Common myeloid progenitor, CD34-positive (primary cell): ENCODE results near the gene PPP1R12C.

ENCODE experiments used
- CTCF ChIA-PET: fragments of 350-600 bp; sonication (Branson Sonifier 250); formaldehyde crosslinking; loops from one replicate; lab custom pipeline; 2021; ENCODE audit warnings: antibody characterized with exemption; lab: Charles Lee
- POLR2A ChIA-PET: fragments of 350-600 bp; sonication (Branson Sonifier 250); formaldehyde crosslinking; loops from one replicate; lab custom pipeline; 2021; ENCODE audit warnings: antibody characterized with exemption; lab: Charles Lee
- DNase-seq, 3 donors: peaks; one replicate each; pipeline versions ENCODE4 v3.0.0 to v3.0.0-alpha.2; 2013
- H3K27ac ChIP-seq, 2 experiments: 1 replicate in 1 of 2; 2 replicates in 1 of 2; pipeline ENCODE4 v1.7.0; 2013; ENCODE audit warnings: inconsistent platforms in 2 of 2, low read length in 2 of 2, mild to moderate bottlenecking in 2 of 2, low read depth in 1 of 2, moderate library complexity in 1 of 2; ENCODE audit not compliant: severe bottlenecking in 2 of 2, insufficient read depth in 1 of 2, poor library complexity in 1 of 2
- H3K27me3 ChIP-seq, 5 experiments: replicated peaks in 2 of 5; 1 replicate in 3 of 5; 2 replicates in 2 of 5; pipeline versions ENCODE4 v1.6.1 to v1.7.0; 2013; ENCODE audit warnings: low read length in 4 of 5, mild to moderate bottlenecking in 2 of 5, moderate library complexity in 2 of 5, inconsistent platforms in 1 of 5; ENCODE audit not compliant: insufficient read depth in 5 of 5, control insufficient read depth in 4 of 5
- H3K36me3 ChIP-seq, 4 experiments: 1 replicate in 2 of 4; 2 replicates in 2 of 4; pipeline versions ENCODE4 v1.6.1 to v1.7.0; 2013; ENCODE audit warnings: low read length in 3 of 4, control low read depth in 1 of 4, mild to moderate bottlenecking in 1 of 4; ENCODE audit not compliant: control insufficient read depth in 4 of 4, insufficient read depth in 4 of 4
- H3K4me1 ChIP-seq, 4 experiments: 1 replicate in 3 of 4; 2 replicates in 1 of 4; pipeline versions ENCODE4 v1.6.1 to v1.7.1; 2013; ENCODE audit warnings: low read length in 3 of 4, mild to moderate bottlenecking in 3 of 4, control low read depth in 1 of 4, inconsistent platforms in 1 of 4, moderate library complexity in 1 of 4; ENCODE audit not compliant: control insufficient read depth in 4 of 4, insufficient read depth in 4 of 4; ENCODE audit errors: control extremely low read depth in 1 of 4
- H3K4me3 ChIP-seq, 7 experiments: 1 replicate in 4 of 7; 2 replicates in 3 of 7; pipeline versions ENCODE4 v1.5.1 to v1.7.0; 2013; ENCODE audit warnings: mild to moderate bottlenecking in 7 of 7, low read length in 6 of 7, moderate library complexity in 6 of 7, inconsistent platforms in 2 of 7, low read depth in 2 of 7, control low read depth in 1 of 7; ENCODE audit not compliant: insufficient read depth in 4 of 7, control insufficient read depth in 1 of 7; ENCODE audit errors: extremely low read depth in 1 of 7
- H3K9me3 ChIP-seq, 5 experiments: 1 replicate in 4 of 5; 2 replicates in 1 of 5; pipeline versions ENCODE4 v1.6.1 to v1.7.1; 2013; ENCODE audit warnings: low read length in 4 of 5, mild to moderate bottlenecking in 2 of 5, inconsistent platforms in 1 of 5, low read depth in 1 of 5, moderate library complexity in 1 of 5; ENCODE audit not compliant: control insufficient read depth in 4 of 5, insufficient read depth in 2 of 5; ENCODE audit errors: control extremely low read depth in 1 of 5
- WGBS: methylation state at CpG from one replicate; pipeline ENCODE4 v1.1.5; 2013; ENCODE audit not compliant: insufficient coverage; 5-methylcytosine and 5-hydroxymethylcytosine counted together

Gene PPP1R12C

DNA sequence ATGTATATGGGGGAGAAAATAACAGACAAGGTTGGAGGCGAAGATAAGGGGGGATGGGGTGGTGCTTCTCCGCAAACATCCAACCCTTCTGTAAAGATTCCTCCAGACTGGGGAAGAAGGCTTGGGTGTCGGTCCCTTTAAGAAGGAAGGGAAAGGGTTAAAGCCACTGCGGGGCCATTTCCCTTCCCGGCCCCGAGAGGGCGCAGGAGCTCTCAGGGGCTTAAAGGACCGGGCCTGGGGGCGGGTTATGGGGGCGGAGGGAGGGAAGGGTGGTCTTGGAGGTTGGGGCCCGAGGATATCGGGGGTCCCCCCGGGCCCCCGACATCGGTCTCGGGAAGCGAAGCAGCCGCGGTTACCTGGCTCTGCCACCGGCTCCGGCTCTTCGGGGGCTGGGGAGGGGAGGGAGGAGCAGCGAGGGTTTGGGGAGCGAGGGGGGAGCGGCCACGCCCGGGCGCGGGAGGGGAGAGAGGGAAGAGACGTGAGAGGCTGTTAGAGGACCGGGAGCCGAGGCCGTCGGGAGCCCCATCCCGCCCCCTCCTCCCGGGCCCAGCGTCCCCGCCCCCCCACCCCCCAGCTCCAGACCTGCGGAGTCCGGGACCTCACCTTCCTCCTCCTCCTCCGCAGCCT, 28.8 kb upstream of the PPP1R12C start:
- ChIA-PET CTCF (interaction anchor here (1.1 to 4.3 kb wide), 3 partner anchors 13 to 44 kb away, joined by 3 to 25 read pairs (median 5); no protein-coding TSS in a partner anchor), POLR2A (no interaction called here)
- H3K27ac ChIP-seq = peak overlapping the region in 1 of 2 experiments; percentile 25
- H3K9me3 ChIP-seq = no peaks in the 10 kb centered on the region
- H3K4me3 ChIP-seq = peak overlapping the region in 4 of 7 experiments; percentile 4 to 19 (median 10)
- H3K4me1 ChIP-seq = peaks cover 0 to 16% (median 14%) of the 10 kb centered on the region in 4 experiments
- H3K36me3 ChIP-seq = no peaks in the 10 kb centered on the region
- 0% methylated on average over 16 of the region's 41 CpGs for WGBS
- peaks cover 0 to 82% (median 2%) of the 10 kb centered on the region in 5 experiments for H3K27me3 ChIP-seq
- DNase-seq = peak in 2 of 3 donors; percentile 66 to 67

DNA sequence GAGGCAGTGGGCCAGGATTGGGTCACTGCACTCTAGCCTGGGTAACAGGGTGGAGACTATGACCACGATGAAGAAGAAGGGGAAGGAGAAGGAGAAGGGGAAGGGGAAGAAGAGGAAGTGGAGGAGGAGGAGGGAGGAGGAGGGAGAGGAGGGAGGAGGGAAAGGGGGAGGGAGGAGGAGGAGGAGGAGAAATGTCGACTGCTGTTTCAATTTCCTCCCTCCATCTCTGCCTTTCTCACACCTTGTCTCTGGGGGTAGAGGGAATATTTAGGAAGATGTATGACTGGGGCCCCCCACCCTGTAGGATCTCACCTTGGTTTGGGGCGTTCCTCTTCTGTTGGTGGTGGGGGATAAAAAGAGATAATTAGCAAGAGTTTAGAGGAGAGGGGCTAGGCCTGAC, 27.8 kb upstream of the PPP1R12C start:
- Histone ChIP-seq H3K9me3 (no peaks in the 10 kb centered on the region), H3K36me3 (no peaks in the 10 kb centered on the region), H3K27ac (no peak overlapping the region), H3K4me1 (peaks cover 0 to 20% (median 16%) of the 10 kb centered on the region in 4 experiments), H3K4me3 (peak overlapping the region in 1 of 7 experiments; percentile 17), H3K27me3 (peaks cover 0 to 84% (median 2%) of the 10 kb centered on the region in 5 experiments)
- DNase-seq = no peak
- ChIA-PET CTCF (interaction anchor here (1.6 to 5.4 kb wide), 3 partner anchors 14 to 82 kb away, joined by 3 to 35 read pairs (median 25); partner anchors contain the start of genes RDH13 and TNNI3), POLR2A (no interaction called here)
- WGBS = 0% methylated on average over 1 of the region's 3 CpGs

DNA sequence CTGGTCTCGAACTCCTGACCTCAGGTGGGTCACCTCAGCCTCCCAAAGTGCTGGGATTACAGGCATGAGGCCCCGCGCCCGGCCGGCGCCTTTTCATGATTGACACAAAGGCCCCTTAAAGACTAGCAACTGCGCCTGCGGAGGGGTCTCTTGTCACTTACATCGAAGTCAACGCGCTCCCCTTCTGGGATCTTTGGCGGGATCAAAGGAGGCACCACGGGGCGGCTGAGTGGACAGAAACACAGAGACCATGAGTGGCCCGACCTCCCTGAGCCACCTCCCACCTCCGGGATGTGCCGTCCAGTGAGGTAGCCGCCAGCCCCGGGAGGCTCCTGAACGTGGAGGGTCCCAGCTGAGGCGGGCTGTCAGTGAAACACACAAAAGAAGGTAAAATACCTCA, 24.3 kb upstream of the PPP1R12C start:
- H3K36me3 ChIP-seq = no peaks in the 10 kb centered on the region
- 16% methylated on average over 14 of the region's 21 CpGs for WGBS
- ChIA-PET CTCF (interaction anchor here (0.6 to 5.4 kb wide), 17 partner anchors 9 to 487 kb away, joined by 3 to 35 read pairs (median 5); partner anchors contain the start of genes TMEM238 and TNNI3), POLR2A (interaction anchor here (0.8 to 1.1 kb wide), 2 partner anchors 18 to 357 kb away, joined by 4 to 8 read pairs; no protein-coding TSS in a partner anchor)
- DNase-seq = no peak
- no peak overlapping the region for H3K27ac ChIP-seq
- peaks cover 0 to 17% (median 13%) of the 10 kb centered on the region in 4 experiments for H3K4me1 ChIP-seq
- no peaks in the 10 kb centered on the region for H3K9me3 ChIP-seq
- H3K27me3 ChIP-seq = peaks cover 0 to 52% (median 0%) of the 10 kb centered on the region in 5 experiments
- no peak overlapping the region for H3K4me3 ChIP-seq

DNA sequence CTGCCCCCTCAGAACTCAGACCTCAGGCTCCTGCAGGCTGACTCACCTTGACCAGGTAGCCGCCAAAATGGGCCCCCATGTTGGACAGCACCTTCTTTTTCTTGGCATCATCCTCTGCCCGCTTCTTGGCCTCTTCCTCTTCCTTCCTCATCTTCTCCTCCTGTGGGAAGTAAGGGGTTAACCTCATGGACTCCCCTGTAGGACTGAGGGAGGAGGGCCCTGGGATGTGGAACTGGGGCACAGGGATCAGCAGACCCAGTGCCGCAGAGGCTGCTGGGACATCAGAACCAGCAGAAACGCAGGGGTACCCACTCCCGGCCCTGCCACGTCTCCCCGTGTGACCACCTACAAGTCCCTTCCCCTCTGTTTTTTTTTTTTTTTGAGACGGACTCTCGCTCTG, 20.5 kb upstream of the PPP1R12C start:
- no peaks in the 10 kb centered on the region for H3K9me3 ChIP-seq
- DNase-seq = no peak
- POLR2A ChIA-PET = no interaction called here
- H3K27me3 ChIP-seq = peaks cover 0 to 23% (median 0%) of the 10 kb centered on the region in 5 experiments
- H3K4me1 ChIP-seq = peaks cover 0 to 9% (median 7%) of the 10 kb centered on the region in 4 experiments
- no peak overlapping the region for H3K4me3 ChIP-seq
- H3K27ac ChIP-seq = no peak overlapping the region
- H3K36me3 ChIP-seq = no peaks in the 10 kb centered on the region
- WGBS = 73% methylated on average over 2 of the region's 9 CpGs
- CTCF ChIA-PET = no interaction called here

DNA sequence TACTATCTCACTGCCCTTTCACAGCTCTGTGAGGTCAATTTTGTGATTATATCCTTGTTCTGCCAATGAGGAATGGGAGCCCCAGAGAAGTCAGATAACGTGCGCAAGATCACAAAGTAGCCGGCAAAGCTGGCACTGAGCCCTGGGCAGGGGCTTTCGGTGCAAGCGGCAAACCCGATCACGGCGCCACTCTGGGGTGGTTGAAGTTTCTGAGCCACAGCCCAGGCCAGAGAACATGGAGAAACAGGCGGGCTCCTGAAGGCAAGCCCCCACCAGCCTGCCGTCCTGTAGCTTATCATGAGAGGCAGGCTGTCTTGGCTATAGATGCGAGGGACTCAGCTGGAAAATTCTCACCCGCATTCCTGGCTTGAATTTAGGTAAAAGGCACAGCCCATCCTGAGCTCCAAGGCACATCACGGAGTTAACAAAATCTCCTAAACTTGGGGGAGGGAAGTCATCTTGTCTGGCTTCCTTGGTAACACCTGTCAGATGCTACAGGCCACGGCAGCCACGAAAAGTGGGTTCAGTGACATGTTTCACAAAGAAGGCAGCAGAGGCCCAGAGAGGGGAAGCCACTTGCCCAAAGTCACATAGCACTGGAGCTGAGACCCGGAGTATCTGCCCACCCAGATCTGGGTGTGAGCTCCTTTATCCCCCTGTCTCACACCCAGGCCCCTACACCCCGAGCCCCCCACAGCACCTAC, 19.1 kb upstream of the PPP1R12C start:
- peaks cover 0 to 9% (median 8%) of the 10 kb centered on the region in 4 experiments for H3K4me1 ChIP-seq
- 92% methylated on average over 17 of the region's 17 CpGs for WGBS
- peaks cover 0 to 10% (median 0%) of the 10 kb centered on the region in 5 experiments for H3K27me3 ChIP-seq
- ChIA-PET POLR2A (interaction anchor here (0.6 kb wide), 1 partner anchor 13 kb away, joined by 3 read pairs; no protein-coding TSS in a partner anchor), CTCF (interaction anchor here (0.8 to 2.1 kb wide), 5 partner anchors 24 to 365 kb away, joined by 3 to 8 read pairs (median 4); no protein-coding TSS in a partner anchor)
- H3K4me3 ChIP-seq = no peak overlapping the region
- no peaks in the 10 kb centered on the region for H3K9me3 ChIP-seq
- DNase-seq = no peak
- H3K36me3 ChIP-seq = no peaks in the 10 kb centered on the region
- H3K27ac ChIP-seq = no peak overlapping the region

DNA sequence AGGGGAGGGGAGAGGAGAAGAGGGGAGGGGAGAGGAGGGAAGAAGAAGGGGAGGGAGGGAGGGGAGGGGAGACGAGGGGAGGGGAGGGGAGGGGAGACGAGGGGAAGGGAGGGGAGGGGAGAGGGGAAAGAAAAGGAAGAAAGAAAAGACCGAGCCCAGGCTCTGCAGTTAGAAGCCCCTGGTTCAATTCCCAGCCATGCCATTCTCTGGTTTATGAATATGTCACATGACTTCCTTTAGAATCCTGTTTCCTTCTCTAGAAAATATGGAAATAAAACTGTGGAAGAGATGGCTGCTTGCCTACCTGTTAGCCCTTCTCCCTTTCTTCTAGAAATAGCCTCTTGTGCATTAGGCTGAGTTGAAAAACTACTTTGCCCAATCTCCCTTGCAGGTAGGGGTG, 17.3 kb upstream of the PPP1R12C start:
- Histone ChIP-seq H3K4me1 (peaks cover 0 to 7% (median 3%) of the 10 kb centered on the region in 4 experiments), H3K27ac (no peak overlapping the region), H3K27me3 (peaks cover 0 to 4% (median 0%) of the 10 kb centered on the region in 5 experiments), H3K36me3 (no peaks in the 10 kb centered on the region), H3K9me3 (no peaks in the 10 kb centered on the region), H3K4me3 (no peak overlapping the region)
- no CpG with 5 or more reads among the region's 3 CpGs for WGBS
- DNase-seq = no peak
- POLR2A ChIA-PET = no interaction called here
- CTCF ChIA-PET = interaction anchor here (0.9 to 2.1 kb wide), 4 partner anchors 223 to 283 kb away, joined by 3 to 8 read pairs (median 3); no protein-coding TSS in a partner anchor
